ENCODE measurements around the gene GH2.
"Not testable (repeated sequence)": the region's sequence is repeated elsewhere in the genome, so short reads cannot be mapped to it uniquely, and the experiment has no call there.

The GH2 gene

DNA sequence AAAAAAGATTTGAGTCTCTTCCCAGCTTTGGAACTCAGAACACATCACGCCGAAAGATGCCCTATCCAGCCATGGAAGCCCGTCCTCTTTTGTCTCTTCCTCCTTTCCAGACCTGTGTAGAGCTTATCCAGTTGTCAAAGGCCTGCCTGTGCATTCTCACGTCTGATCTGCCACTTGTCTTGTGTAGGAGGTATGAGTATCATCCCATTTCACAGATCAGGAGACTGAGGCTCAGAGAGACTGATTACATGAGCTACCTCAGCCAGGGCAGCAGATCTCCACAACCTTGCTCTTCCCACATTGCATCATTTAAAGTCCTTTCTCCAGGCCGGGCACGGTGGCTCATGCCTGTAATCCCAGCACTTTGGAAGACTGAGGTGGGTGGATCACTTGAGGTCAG is 7.1 kb downstream of the GH2 start:
- not testable (repeated sequence) for H3K4me3 ChIP-seq (ENCODE audit: low read depth in 1 of 2, low read length in 2 of 2); H3K27ac ChIP-seq (ENCODE audit: low read depth, low read length); H3K4me1 ChIP-seq (ENCODE audit: control insufficient read depth in 1 of 2, insufficient read depth in 2 of 2, low read length in 2 of 2); H3K27me3 ChIP-seq (ENCODE audit: control insufficient read depth in 1 of 2, insufficient read depth in 2 of 2, low read length in 2 of 2); H3K9ac ChIP-seq (ENCODE audit: low read depth in 1 of 2, low read length in 2 of 2); H3K36me3 ChIP-seq (ENCODE audit: control insufficient read depth in 1 of 2, insufficient read depth in 2 of 2, low read length in 2 of 2); H3K9me3 ChIP-seq (ENCODE audit: control insufficient read depth in 1 of 2, low read length in 2 of 2)

DNA sequence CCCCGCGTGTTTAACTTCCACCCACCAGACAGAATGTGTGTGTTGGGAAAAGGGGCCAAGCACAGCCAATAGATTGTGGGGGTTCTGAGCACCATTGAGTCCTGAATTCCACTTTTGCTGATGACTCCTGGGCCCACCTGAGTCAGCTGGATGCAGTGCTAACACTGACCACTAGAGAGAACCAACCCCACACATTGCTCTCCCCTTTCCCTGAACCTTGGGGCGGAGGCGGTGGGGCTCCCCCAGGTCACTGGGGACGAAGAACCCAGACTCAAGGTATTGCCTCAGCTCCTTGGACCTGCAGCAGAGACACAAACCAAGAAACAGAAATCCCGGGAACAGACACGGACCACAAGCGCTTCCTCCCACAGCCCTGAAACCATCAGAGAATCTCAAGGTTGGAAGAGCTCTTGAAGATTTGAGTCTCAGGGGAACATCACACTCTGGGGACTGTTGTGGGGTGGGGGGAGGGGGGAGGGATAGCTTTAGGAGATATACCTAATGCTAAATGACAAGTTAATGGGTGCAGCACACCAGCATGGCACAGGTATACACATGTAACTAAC is 7.6 kb downstream of the GH2 start:
- H3K27ac ChIP-seq (ENCODE audit: low read depth, low read length); H3K9ac ChIP-seq (ENCODE audit: low read depth in 1 of 2, low read length in 2 of 2); H3K4me1 ChIP-seq (ENCODE audit: control insufficient read depth in 1 of 2, insufficient read depth in 2 of 2, low read length in 2 of 2); H3K36me3 ChIP-seq (ENCODE audit: control insufficient read depth in 1 of 2, insufficient read depth in 2 of 2, low read length in 2 of 2); H3K9me3 ChIP-seq (ENCODE audit: control insufficient read depth in 1 of 2, low read length in 2 of 2); H3K27me3 ChIP-seq (ENCODE audit: control insufficient read depth in 1 of 2, insufficient read depth in 2 of 2, low read length in 2 of 2); H3K4me3 ChIP-seq (ENCODE audit: low read depth in 1 of 2, low read length in 2 of 2): not testable (repeated sequence)

DNA sequence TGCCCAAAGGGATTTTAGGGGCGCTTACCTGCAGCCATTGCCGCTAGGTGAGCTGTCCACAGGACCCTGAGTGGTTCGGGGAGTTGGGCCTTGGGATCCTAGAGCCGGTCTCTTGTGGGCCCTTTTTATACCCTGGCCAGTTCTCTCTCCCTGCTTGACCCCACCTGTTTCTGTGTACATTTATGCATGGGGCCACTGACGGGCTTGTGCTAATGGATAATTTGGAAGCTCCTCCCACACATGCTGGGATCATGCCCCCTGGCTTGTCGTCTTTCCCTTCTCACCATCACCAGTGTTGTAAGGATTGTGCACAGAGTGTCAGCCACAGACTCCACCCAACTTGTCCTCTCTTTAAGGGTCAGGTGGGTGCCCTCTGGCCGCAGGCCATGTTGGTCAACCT is 8.2 kb downstream of the GH2 start, which contains the start of gene CSH2:
CSH2 (minus strand) TSS at position 101 of the 400 bp plus-strand sequence; CDS start at position 38, 63 bp downstream.
- H3K27ac ChIP-seq (ENCODE audit: low read depth, low read length); H3K9ac ChIP-seq (ENCODE audit: low read depth in 1 of 2, low read length in 2 of 2); H3K4me3 ChIP-seq (ENCODE audit: low read depth in 1 of 2, low read length in 2 of 2); H3K36me3 ChIP-seq (ENCODE audit: control insufficient read depth in 1 of 2, insufficient read depth in 2 of 2, low read length in 2 of 2); H3K9me3 ChIP-seq (ENCODE audit: control insufficient read depth in 1 of 2, low read length in 2 of 2); H3K27me3 ChIP-seq (ENCODE audit: control insufficient read depth in 1 of 2, insufficient read depth in 2 of 2, low read length in 2 of 2); H3K4me1 ChIP-seq (ENCODE audit: control insufficient read depth in 1 of 2, insufficient read depth in 2 of 2, low read length in 2 of 2): not testable (repeated sequence)

DNA sequence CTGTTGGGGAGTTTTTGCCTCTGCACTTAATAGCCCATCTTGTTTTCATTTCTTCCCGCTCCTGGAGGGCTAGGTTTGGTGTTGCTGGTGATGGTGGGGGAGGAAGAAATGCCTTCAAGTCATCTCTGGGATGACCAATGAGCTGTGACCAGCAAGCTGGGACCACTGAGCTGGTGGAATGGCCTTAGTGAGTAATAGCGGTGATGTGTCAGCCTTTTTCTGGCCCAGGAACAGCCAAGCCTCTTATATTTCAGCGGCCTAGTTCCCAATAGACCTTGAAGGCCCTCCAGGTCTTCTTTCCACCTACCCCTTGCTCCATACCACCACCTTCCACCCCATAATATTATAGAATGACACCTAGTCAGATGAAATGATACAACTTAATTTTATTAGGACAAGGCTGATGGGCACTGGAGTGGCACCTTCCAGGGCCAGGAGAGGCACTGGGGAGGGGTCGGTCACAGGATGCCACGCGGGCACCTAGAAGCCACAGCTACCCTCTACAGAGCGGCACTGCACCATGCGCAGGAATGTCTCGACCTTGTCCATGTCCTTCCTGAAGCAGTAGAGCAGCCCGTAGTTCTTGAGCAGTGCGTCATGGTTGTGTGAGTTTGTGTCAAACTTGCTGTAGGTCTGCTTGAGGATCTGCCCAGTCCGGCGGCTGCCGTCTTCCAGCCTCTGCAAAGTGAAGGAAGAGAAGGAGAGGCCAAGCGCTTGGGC is 9.9 kb downstream of the GH2 start:
- H3K9ac ChIP-seq (ENCODE audit: low read depth in 1 of 2, low read length in 2 of 2); H3K36me3 ChIP-seq (ENCODE audit: control insufficient read depth in 1 of 2, insufficient read depth in 2 of 2, low read length in 2 of 2); H3K9me3 ChIP-seq (ENCODE audit: control insufficient read depth in 1 of 2, low read length in 2 of 2); H3K27ac ChIP-seq (ENCODE audit: low read depth, low read length); H3K4me1 ChIP-seq (ENCODE audit: control insufficient read depth in 1 of 2, insufficient read depth in 2 of 2, low read length in 2 of 2); H3K4me3 ChIP-seq (ENCODE audit: low read depth in 1 of 2, low read length in 2 of 2); H3K27me3 ChIP-seq (ENCODE audit: control insufficient read depth in 1 of 2, insufficient read depth in 2 of 2, low read length in 2 of 2): not testable (repeated sequence)

- not testable (repeated sequence) for H3K27me3 ChIP-seq (ENCODE audit: control insufficient read depth in 1 of 2, insufficient read depth in 2 of 2, low read length in 2 of 2); H3K9me3 ChIP-seq (ENCODE audit: control insufficient read depth in 1 of 2, low read length in 2 of 2); H3K9ac ChIP-seq (ENCODE audit: low read depth in 1 of 2, low read length in 2 of 2); H3K4me3 ChIP-seq (ENCODE audit: low read depth in 1 of 2, low read length in 2 of 2); H3K36me3 ChIP-seq (ENCODE audit: control insufficient read depth in 1 of 2, insufficient read depth in 2 of 2, low read length in 2 of 2); H3K27ac ChIP-seq (ENCODE audit: low read depth, low read length); H3K4me1 ChIP-seq (ENCODE audit: control insufficient read depth in 1 of 2, insufficient read depth in 2 of 2, low read length in 2 of 2)
These were observed 11.5 kb downstream of the GH2 start for GRCh38 chr17:63870292-63870665.

DNA sequence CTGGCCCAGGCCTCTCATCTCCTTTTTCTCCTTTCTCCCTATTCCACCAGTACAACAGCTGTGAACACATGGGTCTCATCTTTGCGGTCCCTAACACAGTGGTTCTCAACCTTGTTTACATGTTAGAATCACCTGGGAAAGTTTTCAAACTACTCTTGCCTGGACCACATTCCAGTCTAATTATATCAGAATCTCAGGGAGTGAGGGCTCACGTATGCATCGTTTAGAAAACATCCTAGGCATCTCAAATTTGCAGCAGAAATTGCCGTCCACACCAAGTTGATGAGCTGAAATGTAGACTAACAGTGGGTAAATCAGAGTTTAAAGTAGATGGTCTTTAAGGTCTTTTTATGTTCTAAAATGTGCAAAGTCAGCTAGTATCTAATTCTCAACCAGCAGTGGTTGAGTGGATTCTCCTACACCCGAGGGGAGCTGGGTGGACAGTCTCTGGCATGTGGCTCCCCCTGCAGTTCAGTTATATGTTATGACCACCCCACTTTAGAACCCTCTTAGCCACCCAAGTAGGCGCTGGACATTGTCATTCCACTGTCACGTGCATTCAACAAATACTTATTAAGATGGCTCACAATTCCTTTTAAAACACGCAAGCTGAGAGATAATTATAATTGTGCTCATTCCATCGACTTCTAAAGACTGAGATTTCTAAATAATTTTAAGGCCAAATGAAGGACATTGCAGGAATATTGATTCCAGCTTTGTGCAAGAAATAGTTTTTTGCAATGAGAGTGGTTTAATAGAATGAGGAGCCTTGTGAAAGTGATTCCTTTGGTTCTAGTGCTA is 12.1 kb downstream of the GH2 start:
- not testable (repeated sequence) for H3K4me1 ChIP-seq (ENCODE audit: control insufficient read depth in 1 of 2, insufficient read depth in 2 of 2, low read length in 2 of 2); H3K36me3 ChIP-seq (ENCODE audit: control insufficient read depth in 1 of 2, insufficient read depth in 2 of 2, low read length in 2 of 2); H3K27me3 ChIP-seq (ENCODE audit: control insufficient read depth in 1 of 2, insufficient read depth in 2 of 2, low read length in 2 of 2)

GRCh38 chr17:63866625-63867024 is 15.1 kb downstream of the GH2 start:
- not testable (repeated sequence) for H3K9ac ChIP-seq (ENCODE audit: low read depth in 1 of 2, low read length in 2 of 2); H3K36me3 ChIP-seq (ENCODE audit: control insufficient read depth in 1 of 2, insufficient read depth in 2 of 2, low read length in 2 of 2); H3K9me3 ChIP-seq (ENCODE audit: control insufficient read depth in 1 of 2, low read length in 2 of 2); H3K4me1 ChIP-seq (ENCODE audit: control insufficient read depth in 1 of 2, insufficient read depth in 2 of 2, low read length in 2 of 2); H3K4me3 ChIP-seq (ENCODE audit: low read depth in 1 of 2, low read length in 2 of 2); H3K27ac ChIP-seq (ENCODE audit: low read depth, low read length); H3K27me3 ChIP-seq (ENCODE audit: control insufficient read depth in 1 of 2, insufficient read depth in 2 of 2, low read length in 2 of 2)

More for the DNA sequence above, 12.1 kb downstream of the GH2 start:
- not testable (repeated sequence) for H3K4me3 ChIP-seq (ENCODE audit: low read depth in 1 of 2, low read length in 2 of 2); H3K9me3 ChIP-seq (ENCODE audit: control insufficient read depth in 1 of 2, low read length in 2 of 2); H3K27ac ChIP-seq (ENCODE audit: low read depth, low read length); H3K9ac ChIP-seq (ENCODE audit: low read depth in 1 of 2, low read length in 2 of 2)

- Histone ChIP-seq H3K36me3 (ENCODE audit: control insufficient read depth in 1 of 2, insufficient read depth in 2 of 2, low read length in 2 of 2) (no peaks in the 10 kb centered on the region), H3K9ac (ENCODE audit: low read depth in 1 of 2, low read length in 2 of 2) (no peak overlapping the region), H3K27me3 (ENCODE audit: control insufficient read depth in 1 of 2, insufficient read depth in 2 of 2, low read length in 2 of 2) (no peaks in the 10 kb centered on the region), H3K9me3 (ENCODE audit: control insufficient read depth in 1 of 2, low read length in 2 of 2) (no peaks in the 10 kb centered on the region), H3K4me1 (ENCODE audit: control insufficient read depth in 1 of 2, insufficient read depth in 2 of 2, low read length in 2 of 2) (no peaks in the 10 kb centered on the region), H3K4me3 (ENCODE audit: low read depth in 1 of 2, low read length in 2 of 2) (no peak overlapping the region), H3K27ac (ENCODE audit: low read depth, low read length) (no peak overlapping the region)
These were observed 22.5 kb downstream of the GH2 start for GRCh38 chr17:63859257-63859656.

- H3K27ac ChIP-seq (ENCODE audit: low read depth, low read length); H3K27me3 ChIP-seq (ENCODE audit: control insufficient read depth in 1 of 2, insufficient read depth in 2 of 2, low read length in 2 of 2); H3K9ac ChIP-seq (ENCODE audit: low read depth in 1 of 2, low read length in 2 of 2); H3K9me3 ChIP-seq (ENCODE audit: control insufficient read depth in 1 of 2, low read length in 2 of 2); H3K4me1 ChIP-seq (ENCODE audit: control insufficient read depth in 1 of 2, insufficient read depth in 2 of 2, low read length in 2 of 2); H3K36me3 ChIP-seq (ENCODE audit: control insufficient read depth in 1 of 2, insufficient read depth in 2 of 2, low read length in 2 of 2); H3K4me3 ChIP-seq (ENCODE audit: low read depth in 1 of 2, low read length in 2 of 2): not testable (repeated sequence)
These were observed 25.3 kb downstream of the GH2 start for GRCh38 chr17:63856425-63856824.

- no peaks in the 10 kb centered on the region for H3K9me3 ChIP-seq (ENCODE audit: control insufficient read depth in 1 of 2, low read length in 2 of 2)
- H3K36me3 ChIP-seq (ENCODE audit: control insufficient read depth in 1 of 2, insufficient read depth in 2 of 2, low read length in 2 of 2), result no peaks in the 10 kb centered on the region
- H3K4me1 ChIP-seq (ENCODE audit: control insufficient read depth in 1 of 2, insufficient read depth in 2 of 2, low read length in 2 of 2), result no peaks in the 10 kb centered on the region
- H3K9ac ChIP-seq (ENCODE audit: low read depth in 1 of 2, low read length in 2 of 2), result no peak overlapping the region
- no peak overlapping the region for H3K27ac ChIP-seq (ENCODE audit: low read depth, low read length)
- H3K4me3 ChIP-seq (ENCODE audit: low read depth in 1 of 2, low read length in 2 of 2), result no peak overlapping the region
- no peaks in the 10 kb centered on the region for H3K27me3 ChIP-seq (ENCODE audit: control insufficient read depth in 1 of 2, insufficient read depth in 2 of 2, low read length in 2 of 2)
These were observed 26.6 kb downstream of the GH2 start for GRCh38 chr17:63855185-63855584.
